ENCODE results near the gene FAM20B.
"Not testable (repeated sequence)": the region's sequence is repeated elsewhere in the genome, so short reads cannot be mapped to it uniquely, and the experiment has no call there.

Gene FAM20B

GRCh38 chr1:179023946-179024650, 1.6 kb upstream of the FAM20B start:
- no peak for DNase-seq (ENCODE audit: low read depth in 2 of 2)

- peak; percentile 40 to 50 for DNase-seq (ENCODE audit: low read depth in 2 of 2)
Observed at GRCh38 chr1:179025975-179026812, 500 bp downstream of the FAM20B start.

- no peak for DNase-seq (ENCODE audit: low read depth in 2 of 2)
Observed at GRCh38 chr1:179026813-179027669, 1.3 kb downstream of the FAM20B start.

- no peak for DNase-seq (ENCODE audit: low read depth in 2 of 2)
Observed at GRCh38 chr1:179029321-179029759, 3.6 kb downstream of the FAM20B start.

GRCh38 chr1:179030130-179030529, 4.4 kb downstream of the FAM20B start:
- DNase-seq (ENCODE audit: low read depth in 2 of 2) = no peak

- DNase-seq (ENCODE audit: low read depth in 2 of 2) = no peak
Observed at GRCh38 chr1:179030683-179031082, 5.0 kb downstream of the FAM20B start.

GRCh38 chr1:179031284-179031683, 5.6 kb downstream of the FAM20B start:
- DNase-seq (ENCODE audit: low read depth in 2 of 2) = no peak

GRCh38 chr1:179031855-179032513, 6.3 kb downstream of the FAM20B start:
- no peak for DNase-seq (ENCODE audit: low read depth in 2 of 2)

GRCh38 chr1:179034720-179035119, 9.0 kb downstream of the FAM20B start:
- DNase-seq (ENCODE audit: low read depth in 2 of 2) = no peak

- no peak for DNase-seq (ENCODE audit: low read depth in 2 of 2)
Observed at GRCh38 chr1:179036844-179037465, 11.3 kb downstream of the FAM20B start.

GRCh38 chr1:179038528-179039281, 13.0 kb downstream of the FAM20B start:
- no peak for DNase-seq (ENCODE audit: low read depth in 2 of 2)

GRCh38 chr1:179039502-179040174, 13.9 kb downstream of the FAM20B start:
- not testable (repeated sequence) for DNase-seq (ENCODE audit: low read depth in 2 of 2)

GRCh38 chr1:179040175-179040551, 14.5 kb downstream of the FAM20B start:
- not testable (repeated sequence) for DNase-seq (ENCODE audit: low read depth in 2 of 2)

GRCh38 chr1:179042087-179042486, 16.4 kb downstream of the FAM20B start:
- no peak for DNase-seq (ENCODE audit: low read depth in 2 of 2)

- DNase-seq (ENCODE audit: low read depth in 2 of 2) = no peak
Observed at GRCh38 chr1:179042700-179043099, 17.0 kb downstream of the FAM20B start.

GRCh38 chr1:179043266-179043665, 17.6 kb downstream of the FAM20B start:
- DNase-seq (ENCODE audit: low read depth in 2 of 2) = no peak

GRCh38 chr1:179043907-179044306, 18.2 kb downstream of the FAM20B start:
- no peak for DNase-seq (ENCODE audit: low read depth in 2 of 2)

GRCh38 chr1:179046808-179047635, 21.3 kb downstream of the FAM20B start:
- DNase-seq (ENCODE audit: low read depth in 2 of 2) = no peak

GRCh38 chr1:179047636-179047997, 21.9 kb downstream of the FAM20B start:
- no peak for DNase-seq (ENCODE audit: low read depth in 2 of 2)
